ENCODE results near the gene MYH16. TPM values are rescaled to one million over a fixed set of nuclear protein-coding genes. Genes with fewer than 3 reads are reported as not detected.
A peak's percentile ranks its signal among the peaks of the same experiment; 100 is the strongest.
"Not testable (repeated sequence)": the region's sequence is repeated elsewhere in the genome, so short reads cannot be mapped to it uniquely, and the experiment has no call there.

The MYH16 gene
- total and polyA plus RNA-seq, 9 of the 15 experiments (the other 6 are each of a cell fraction or from before 2014, with no cell fraction given) = 0.09 TPM; not detected in 8

- H3K9ac ChIP-seq (ENCODE audit: insufficient read depth in 1 of 2, low read depth in 2 of 2, low read length in 2 of 2); H3K9me3 ChIP-seq (replicated peaks; ENCODE audit: control insufficient read depth, insufficient read depth, low read depth, low read length); ATAC-seq; H4K20me1 ChIP-seq (replicated peaks; ENCODE audit: control insufficient read depth, insufficient read depth, low read length); in situ Hi-C loops (cut with MboI); intact Hi-C loops (cut with micrococcal nuclease); H3K4me1 ChIP-seq (replicated peaks in 1 of 2; ENCODE audit: control insufficient read depth in 2 of 2, insufficient read depth in 2 of 2, low read length in 2 of 2); H3K36me3 ChIP-seq (ENCODE audit: control insufficient read depth, insufficient read depth, low read length); H2AFZ ChIP-seq (ENCODE audit: low read depth, low read length); BruUV-seq (replicated peaks); H3K79me2 ChIP-seq (ENCODE audit: control insufficient read depth, insufficient read depth, low read length); DNase-seq (ENCODE audit: extremely low read depth in 1 of 4, low spot score in 3 of 4); CTCF ChIA-PET (ENCODE audit: low intra/inter-chr PET ratio); H3K4me3 ChIP-seq; H3K9me1 ChIP-seq (ENCODE audit: control insufficient read depth, insufficient read depth, low read length); FAIRE-seq; H3K27ac ChIP-seq (ENCODE audit: extremely low read depth, low read depth, low read length); H3K27me3 ChIP-seq (ENCODE audit: control insufficient read depth in 2 of 2, insufficient read depth in 2 of 2, low read length in 2 of 2); H3K4me2 ChIP-seq (ENCODE audit: insufficient read depth, low read length): not testable (repeated sequence)
- WGBS (ENCODE audit: insufficient coverage, low coverage, missing lambda C conversion rate) = 4% methylated on average over 4 of the region's 4 CpGs
- POLR2A ChIA-PET = interaction anchor here (0.6 to 1.1 kb wide), 5 partner anchors 8 to 77 kb away, joined by 3 to 4 read pairs (median 3); no protein-coding TSS in a partner anchor
- TF ChIP-seq ZNF121 (CRISPR knock-in tag; conservative IDR thresholded peaks at IDR 0.05) = peak; percentile 65
Measured at GRCh38 chr7:99232955-99233354, 39.7 kb upstream of the MYH16 start.

DNA sequence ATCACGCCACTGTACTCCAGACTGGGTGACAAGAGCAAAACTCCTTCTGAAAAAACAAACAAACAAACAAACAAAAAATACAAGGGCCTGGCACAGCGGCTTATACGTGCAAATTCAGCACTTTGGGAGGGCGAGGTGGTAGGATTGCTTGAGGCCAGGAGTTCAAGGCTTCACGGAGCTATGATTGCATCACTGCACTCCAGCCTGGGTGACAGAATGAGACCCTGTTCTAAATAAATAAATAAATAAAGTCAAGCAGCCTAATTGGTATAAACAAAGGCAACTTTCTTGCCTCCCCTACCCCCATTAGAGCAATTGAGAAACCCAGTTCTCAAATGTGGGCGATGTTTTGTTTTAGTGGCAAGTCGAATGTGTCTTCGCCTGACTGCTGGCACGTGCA is 38.5 kb upstream of the MYH16 start:
- Histone ChIP-seq H3K4me1 (replicated peaks in 1 of 2; ENCODE audit: control insufficient read depth in 2 of 2, insufficient read depth in 2 of 2, low read length in 2 of 2) (no peaks in the 10 kb centered on the region; a peak in 2 of 5 replicates), H3K9me3 (replicated peaks; ENCODE audit: control insufficient read depth, insufficient read depth, low read depth, low read length) (no peaks in the 10 kb centered on the region), H3K4me2 (ENCODE audit: insufficient read depth, low read length) (no peak overlapping the region), H4K20me1 (replicated peaks; ENCODE audit: control insufficient read depth, insufficient read depth, low read length) (no peaks in the 10 kb centered on the region), H2AFZ (ENCODE audit: low read depth, low read length) (no peak overlapping the region), H3K27ac (ENCODE audit: extremely low read depth, low read depth, low read length) (no peak overlapping the region), H3K4me3 (no peak overlapping the region), H3K27me3 (ENCODE audit: control insufficient read depth in 2 of 2, insufficient read depth in 2 of 2, low read length in 2 of 2) (peaks cover 4 to 12% of the 10 kb centered on the region in 2 experiments; a peak in 3 of 5 replicates), H3K79me2 (ENCODE audit: control insufficient read depth, insufficient read depth, low read length) (no peaks in the 10 kb centered on the region), H3K36me3 (ENCODE audit: control insufficient read depth, insufficient read depth, low read length) (no peaks in the 10 kb centered on the region), H3K9ac (ENCODE audit: insufficient read depth in 1 of 2, low read depth in 2 of 2, low read length in 2 of 2) (no peak overlapping the region), H3K9me1 (ENCODE audit: control insufficient read depth, insufficient read depth, low read length) (no peaks in the 10 kb centered on the region)
- intact Hi-C loops (cut with micrococcal nuclease) = no loop called here
- FAIRE-seq = no peak
- in situ Hi-C loops (cut with MboI) = no loop called here
- ChIA-PET CTCF (ENCODE audit: low intra/inter-chr PET ratio) (no interaction called here), POLR2A (interaction anchor here (1.0 to 1.1 kb wide), 2 partner anchors 8 to 13 kb away, joined by 3 to 5 read pairs; no protein-coding TSS in a partner anchor)
- WGBS (ENCODE audit: insufficient coverage, low coverage, missing lambda C conversion rate) = 32% methylated on average over 9 of the region's 9 CpGs
- DNase-seq (ENCODE audit: extremely low read depth in 1 of 4, low spot score in 3 of 4) = no peak
- no peak for ATAC-seq
- no TSS peak for BruUV-seq (replicated peaks)
- TF ChIP-seq, protein P1, sequence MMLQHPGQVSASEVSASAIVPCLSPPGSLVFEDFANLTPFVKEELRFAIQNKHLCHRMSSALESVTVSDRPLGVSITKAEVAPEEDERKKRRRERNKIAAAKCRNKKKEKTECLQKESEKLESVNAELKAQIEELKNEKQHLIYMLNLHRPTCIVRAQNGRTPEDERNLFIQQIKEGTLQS (IDR thresholded peaks at IDR 0.05) = peak; percentile 58
- TF ChIP-seq, protein P1 (CRISPR knock-in tag; conservative IDR thresholded peaks at IDR 0.05) = no peak
- no peak for TF ChIP-seq ZBED1 (IDR thresholded peaks at IDR 0.05)
- peak; percentile 58; the same call in 1 of the 2 replicates for TF ChIP-seq L3MBTL2 (IDR thresholded peaks at IDR 0.05)
- TF ChIP-seq SMARCA5 (IDR thresholded peaks at IDR 0.05) = no peak
- TF ChIP-seq, protein P2, sequence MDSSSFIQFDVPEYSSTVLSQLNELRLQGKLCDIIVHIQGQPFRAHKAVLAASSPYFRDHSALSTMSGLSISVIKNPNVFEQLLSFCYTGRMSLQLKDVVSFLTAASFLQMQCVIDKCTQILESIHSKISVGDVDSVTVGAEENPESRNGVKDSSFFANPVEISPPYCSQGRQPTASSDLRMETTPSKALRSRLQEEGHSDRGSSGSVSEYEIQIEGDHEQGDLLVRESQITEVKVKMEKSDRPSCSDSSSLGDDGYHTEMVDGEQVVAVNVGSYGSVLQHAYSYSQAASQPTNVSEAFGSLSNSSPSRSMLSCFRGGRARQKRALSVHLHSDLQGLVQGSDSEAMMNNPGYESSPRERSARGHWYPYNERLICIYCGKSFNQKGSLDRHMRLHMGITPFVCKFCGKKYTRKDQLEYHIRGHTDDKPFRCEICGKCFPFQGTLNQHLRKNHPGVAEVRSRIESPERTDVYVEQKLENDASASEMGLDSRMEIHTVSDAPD (CRISPR knock-in tag; IDR thresholded peaks at IDR 0.05) = no peak
- no peak for TF ChIP-seq DIDO1 (tag; IDR thresholded peaks at IDR 0.05; ENCODE audit: low read depth)
- no peak for TF ChIP-seq CEBPG (CRISPR knock-in tag; IDR thresholded peaks at IDR 0.05)
- 0 out of 4 replicates have a peak, but pooled peaks have one; percentile 13 to 31 for TF ChIP-seq CEBPG (tag; conservative IDR thresholded peaks at IDR 0.05 in 1 of 2, IDR thresholded peaks at IDR 0.05 in 1 of 2)

Measured in K562 (cell line).